ENCODE results near the gene NMRK2.
"Not testable (repeated sequence)": the region's sequence is repeated elsewhere in the genome, so short reads cannot be mapped to it uniquely, and the experiment has no call there.

NMRK2 gene

GRCh38 chr19:3932931-3933810 is at the start of gene NMRK2:
TSS of gene NMRK2 (plus strand) at chr19:3933069. CDS start at chr19:3933672, 603 bp downstream.
- Histone ChIP-seq H3K4me3 (no peak within 1 kb of the TSS), H3K27ac (no peak within 1 kb of the TSS)

GRCh38 chr19:3890591-3890990 is 42.3 kb upstream of the NMRK2 start:
- H3K27ac ChIP-seq = no peak overlapping the region
- no peak overlapping the region for H3K4me3 ChIP-seq

DNA sequence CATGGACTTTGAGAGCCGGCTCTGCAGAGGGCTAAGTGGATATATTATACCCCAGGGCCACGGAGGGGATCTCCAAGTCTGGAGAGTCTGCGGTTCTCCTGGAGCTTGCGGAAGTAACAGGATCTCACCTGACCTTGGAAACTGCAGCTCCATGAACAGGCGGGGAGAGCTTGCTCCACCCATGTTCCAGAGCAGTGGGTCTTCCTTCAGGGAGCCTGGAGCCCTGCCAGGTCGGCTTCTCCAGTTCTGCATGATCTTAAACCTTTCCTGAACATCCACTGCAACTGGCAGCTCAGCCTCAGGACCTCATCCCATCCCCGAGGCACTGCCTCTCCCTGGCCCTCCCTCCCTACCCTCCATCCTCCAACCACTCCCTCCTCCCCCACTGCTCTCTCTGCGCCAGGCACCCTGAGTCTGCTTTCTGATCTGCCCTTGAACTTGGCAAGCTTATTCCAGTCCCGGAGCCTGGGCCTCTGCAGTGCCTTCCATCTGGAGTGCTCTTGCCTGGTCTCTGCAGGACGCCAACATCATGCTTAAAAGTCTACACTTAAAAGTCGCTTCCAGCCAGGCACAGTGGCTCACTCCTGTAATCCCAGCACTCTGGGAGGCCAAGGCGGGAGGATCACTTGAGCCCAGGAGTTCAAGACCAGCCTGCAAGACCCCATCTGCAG is 39.2 kb upstream of the NMRK2 start:
- Histone ChIP-seq H3K4me3 (no peak overlapping the region), H3K27ac (no peak overlapping the region)

DNA sequence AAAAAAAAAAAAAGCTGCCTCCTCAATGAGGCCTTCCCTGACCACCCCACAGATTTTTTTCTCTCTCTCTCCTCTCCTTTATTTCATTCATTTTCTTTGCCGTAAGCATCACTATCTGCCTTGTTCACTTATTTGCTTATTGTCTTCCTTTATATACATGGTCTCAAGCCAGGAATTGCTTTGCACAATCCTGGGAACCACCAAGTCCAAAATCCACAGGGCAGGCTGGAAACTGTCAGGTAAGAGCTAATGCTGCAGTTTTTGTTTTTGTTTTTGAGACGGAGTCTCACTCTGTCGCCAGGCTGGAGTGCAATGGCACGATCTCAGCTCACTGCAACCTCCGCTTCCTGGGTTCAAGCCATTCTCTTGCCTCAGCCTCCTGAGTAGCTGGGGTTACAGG is 37.9 kb upstream of the NMRK2 start:
- H3K27ac ChIP-seq, H3K4me3 ChIP-seq: not testable (repeated sequence)

GRCh38 chr19:3895788-3896187 is 37.1 kb upstream of the NMRK2 start:
- no peak overlapping the region for H3K27ac ChIP-seq
- no peak overlapping the region for H3K4me3 ChIP-seq

- Histone ChIP-seq H3K27ac (no peak overlapping the region), H3K4me3 (no peak overlapping the region)
These were observed 34.9 kb upstream of the NMRK2 start for GRCh38 chr19:3897936-3898335.

- H3K27ac ChIP-seq = no peak overlapping the region
- no peak overlapping the region for H3K4me3 ChIP-seq
These were observed 34.4 kb upstream of the NMRK2 start for GRCh38 chr19:3898426-3898825.

GRCh38 chr19:3899531-3900294 is 33.2 kb upstream of the NMRK2 start:
- H3K27ac ChIP-seq = no peak overlapping the region
- H3K4me3 ChIP-seq = no peak overlapping the region

- no peak overlapping the region for H3K4me3 ChIP-seq
- H3K27ac ChIP-seq = no peak overlapping the region
These were observed 30.4 kb upstream of the NMRK2 start for GRCh38 chr19:3902317-3902973.

GRCh38 chr19:3904233-3904632 is 28.6 kb upstream of the NMRK2 start:
- H3K27ac ChIP-seq = no peak overlapping the region
- H3K4me3 ChIP-seq = no peak overlapping the region

DNA sequence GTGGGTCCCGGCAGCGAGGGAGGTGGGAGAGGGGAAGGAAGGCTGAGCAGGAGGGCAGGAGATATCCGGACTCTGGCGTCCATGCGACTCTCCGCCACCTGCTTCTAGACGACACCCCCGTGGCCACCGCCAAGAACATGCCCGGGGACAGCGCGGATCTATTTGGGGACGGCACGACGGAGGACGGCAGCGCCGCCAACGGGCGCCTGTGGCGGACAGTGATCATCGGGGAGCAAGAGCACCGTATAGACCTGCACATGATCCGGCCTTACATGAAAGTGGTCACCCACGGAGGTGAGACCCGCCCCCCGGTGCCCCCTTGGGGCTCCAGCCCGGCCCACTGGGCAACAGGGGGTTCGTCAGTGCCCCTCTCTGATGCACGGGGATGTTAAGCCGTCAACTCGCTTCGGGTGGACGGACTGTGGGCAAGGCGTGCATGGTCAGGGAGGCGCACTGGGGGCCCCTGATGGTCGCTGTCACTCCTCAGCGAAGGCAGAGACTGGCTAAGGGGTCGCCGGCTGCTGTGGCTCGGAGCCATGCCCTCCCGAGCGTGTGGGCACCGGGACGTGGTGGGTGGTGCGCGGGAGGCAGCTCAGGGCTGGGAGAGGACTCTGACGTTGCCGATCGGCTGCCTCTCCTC is 25.1 kb upstream of the NMRK2 start:
- Histone ChIP-seq H3K4me3 (no peak overlapping the region), H3K27ac (no peak overlapping the region)

DNA sequence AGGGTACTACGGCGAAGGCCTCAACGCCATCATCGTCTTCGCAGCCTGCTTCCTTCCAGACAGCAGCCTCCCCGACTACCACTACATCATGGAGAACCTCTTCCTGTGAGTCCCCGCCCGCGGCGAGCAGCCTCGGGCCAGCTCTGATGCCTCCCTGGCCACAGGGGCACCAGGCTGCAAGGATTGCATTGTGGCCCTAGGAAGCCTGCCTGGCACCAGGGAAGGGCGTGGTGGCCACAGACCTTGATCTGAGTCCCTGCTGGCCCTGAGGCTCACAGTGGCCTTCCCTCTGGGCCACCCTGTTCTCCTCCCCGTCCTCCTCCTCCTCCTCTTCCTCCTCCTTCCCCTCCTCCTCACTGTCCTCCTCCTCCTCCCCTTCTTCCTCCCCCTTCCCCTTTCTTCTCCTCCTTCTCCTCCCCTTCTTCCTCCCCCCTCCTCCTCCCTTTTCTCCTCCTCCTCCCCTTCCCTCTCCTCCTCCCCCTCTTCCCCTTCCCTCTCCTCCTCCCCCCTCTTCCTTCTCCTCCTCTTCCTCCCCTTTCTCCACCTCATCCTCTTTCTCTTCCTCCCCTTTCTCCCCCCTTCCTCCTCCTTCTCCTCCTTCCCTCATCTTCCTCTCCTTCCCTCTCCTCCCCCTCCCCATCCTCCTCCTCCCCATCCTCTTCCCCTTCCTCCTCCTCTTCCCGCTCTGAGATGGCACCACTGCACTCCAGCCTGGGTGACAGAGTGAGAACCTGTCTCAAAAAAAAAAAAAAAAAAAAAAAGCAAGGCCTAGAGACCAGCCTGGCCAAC is 24.4 kb upstream of the NMRK2 start:
- Histone ChIP-seq H3K27ac (no peak overlapping the region), H3K4me3 (no peak overlapping the region)

- no peak overlapping the region for H3K27ac ChIP-seq
- H3K4me3 ChIP-seq = no peak overlapping the region
These were observed 22.8 kb upstream of the NMRK2 start for GRCh38 chr19:3910105-3910504.

DNA sequence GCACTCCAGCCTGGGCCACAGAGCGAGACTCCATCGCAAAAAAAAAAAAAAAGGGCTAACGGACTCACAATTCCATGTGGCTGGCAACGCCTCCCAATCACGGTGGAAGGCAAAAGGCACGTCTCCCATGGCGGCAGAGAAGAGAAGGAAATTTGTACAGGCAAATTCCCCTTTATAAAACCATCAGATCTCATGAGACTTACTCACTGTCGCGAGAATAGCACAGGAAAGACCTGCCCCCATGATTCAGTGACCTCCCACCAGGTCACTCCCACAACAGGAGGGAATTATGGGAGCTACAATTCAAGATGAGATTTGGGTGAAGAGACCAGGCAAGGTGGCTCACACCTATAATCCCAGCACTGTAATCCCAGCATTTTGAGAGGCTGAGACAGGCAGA is 18.7 kb upstream of the NMRK2 start:
- no peak overlapping the region for H3K4me3 ChIP-seq

GRCh38 chr19:3916033-3916432 is 16.8 kb upstream of the NMRK2 start:
- no peak overlapping the region for H3K4me3 ChIP-seq
- no peak overlapping the region for H3K27ac ChIP-seq

More for the DNA sequence above, 18.7 kb upstream of the NMRK2 start:
- H3K27ac ChIP-seq = no peak overlapping the region

DNA sequence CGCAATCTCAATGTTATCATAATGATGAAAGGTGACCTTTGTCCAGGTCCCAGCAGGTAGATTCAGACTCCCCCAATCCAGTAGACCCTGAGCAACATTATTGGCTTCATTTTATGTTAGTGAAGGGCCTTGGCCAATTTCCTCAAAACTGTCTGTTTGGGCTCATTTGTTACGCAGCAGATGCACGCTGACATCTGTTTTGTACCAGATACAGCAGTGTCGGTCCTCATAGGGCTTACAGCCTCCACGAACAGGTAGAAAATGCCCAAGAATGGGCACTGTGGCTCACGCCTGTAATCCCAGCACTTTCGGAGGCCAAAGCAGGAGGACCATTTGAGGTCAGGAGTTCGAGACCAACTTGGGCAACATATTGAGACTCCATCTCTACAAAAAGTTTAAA is 13.1 kb upstream of the NMRK2 start:
- Histone ChIP-seq H3K27ac (no peak overlapping the region), H3K4me3 (no peak overlapping the region)

- Histone ChIP-seq H3K4me3 (no peak overlapping the region), H3K27ac (no peak overlapping the region)
These were observed 9.6 kb upstream of the NMRK2 start for GRCh38 chr19:3923096-3923758.

DNA sequence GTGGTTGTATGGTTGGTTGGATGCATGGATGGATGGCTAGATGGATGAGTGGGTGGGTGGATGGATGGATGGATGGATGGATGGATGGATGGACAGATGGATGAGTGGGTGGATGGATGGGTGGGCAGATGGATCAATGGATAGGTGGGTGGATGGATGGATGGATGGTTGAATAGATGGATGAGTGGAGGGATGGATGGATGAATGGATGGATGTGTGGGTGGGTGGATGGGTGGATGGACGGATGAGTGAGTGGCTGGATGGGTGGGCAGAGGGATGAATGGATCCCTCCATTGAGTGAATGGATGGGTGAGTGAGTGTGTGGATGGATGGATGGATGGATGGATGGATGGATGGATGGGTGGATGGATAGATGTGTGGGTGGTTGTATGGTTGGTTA is 9.0 kb upstream of the NMRK2 start:
- Histone ChIP-seq H3K4me3 (no peak overlapping the region), H3K27ac (no peak overlapping the region)
